HG02852 (cell line): ENCODE data around the gene DUSP6.

Experiments
- ATAC-seq: cut with Tn5 transposase; IDR thresholded peaks from one replicate; pipeline ENCODE4 v1.9.1; 2021; ENCODE audit warnings: mild to moderate bottlenecking, moderate library complexity; ENCODE audit not compliant: unreplicated experiment

DUSP6 gene

DNA sequence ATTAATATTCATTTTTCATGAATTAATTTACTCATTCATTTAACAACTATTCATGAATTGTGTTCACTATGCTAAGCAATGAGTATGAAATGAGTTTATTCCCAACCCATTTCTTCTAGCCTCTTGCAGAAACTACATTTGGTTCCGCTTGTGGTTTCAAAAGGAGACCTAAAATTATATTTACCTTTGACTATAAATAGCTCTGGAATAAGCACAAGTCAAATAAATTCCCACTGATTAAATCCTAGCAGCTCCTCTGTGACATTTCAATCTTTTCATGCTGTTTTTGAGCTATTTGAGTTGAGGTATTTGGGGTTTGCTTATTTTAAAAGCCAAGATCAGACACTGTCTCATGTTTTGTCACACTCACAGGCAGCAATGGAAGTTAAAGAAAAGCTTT lies 46.9 kb downstream of the DUSP6 start:
- no peak for ATAC-seq

DNA sequence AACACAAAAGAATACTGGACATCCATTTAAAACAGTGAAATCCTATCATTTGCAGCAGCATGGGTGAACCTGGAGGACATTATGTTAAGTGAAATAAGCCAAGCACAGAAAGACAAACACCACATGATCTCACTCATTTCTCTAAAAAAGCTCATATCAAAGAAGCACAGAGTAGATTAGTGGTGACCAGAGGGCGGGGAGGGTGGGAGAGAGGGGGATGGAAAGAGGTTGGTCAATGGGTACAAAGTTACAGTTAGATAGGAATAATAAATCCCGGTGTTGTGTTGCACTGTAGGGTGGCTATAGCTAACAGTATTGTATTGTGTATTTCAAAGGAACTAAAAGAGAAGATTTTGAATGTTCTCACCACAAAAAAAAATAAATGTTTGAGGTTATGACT lies 52.4 kb downstream of the DUSP6 start:
- no peak for ATAC-seq

DNA sequence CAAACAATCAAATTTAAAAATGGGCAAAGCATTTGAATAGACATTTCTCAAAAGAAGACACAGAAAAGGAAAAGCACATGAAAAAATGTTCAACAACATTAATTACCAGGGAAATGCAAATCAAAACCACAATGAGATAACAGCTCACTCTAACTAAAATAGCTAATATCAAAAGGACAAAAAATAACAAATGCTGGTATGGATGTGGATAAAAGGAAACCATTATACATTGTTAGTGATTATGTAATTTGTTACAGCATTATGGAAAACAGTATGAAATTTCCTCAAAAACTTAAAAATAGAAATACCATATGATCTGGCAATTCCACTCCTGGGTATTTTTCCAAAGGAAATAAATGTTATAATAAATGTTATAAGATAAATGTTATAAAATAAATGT lies 52.9 kb downstream of the DUSP6 start:
- ATAC-seq = no peak
